Stimulated activated CD4-positive, alpha-beta T cell treated with anti-CD3 and anti-CD28 coated beads, TNF-alpha, amount 100 ng/mL, for 24 hours (primary cell): Measurements from ENCODE around the gene PPP1R3A.

Experiments used
- DNase-seq, 3 experiments: peaks; one replicate each; pipeline ENCODE4 v3.0.0-alpha.2; 2020; ENCODE audit warnings: low read depth in 3 of 3

The PPP1R3A gene

DNA sequence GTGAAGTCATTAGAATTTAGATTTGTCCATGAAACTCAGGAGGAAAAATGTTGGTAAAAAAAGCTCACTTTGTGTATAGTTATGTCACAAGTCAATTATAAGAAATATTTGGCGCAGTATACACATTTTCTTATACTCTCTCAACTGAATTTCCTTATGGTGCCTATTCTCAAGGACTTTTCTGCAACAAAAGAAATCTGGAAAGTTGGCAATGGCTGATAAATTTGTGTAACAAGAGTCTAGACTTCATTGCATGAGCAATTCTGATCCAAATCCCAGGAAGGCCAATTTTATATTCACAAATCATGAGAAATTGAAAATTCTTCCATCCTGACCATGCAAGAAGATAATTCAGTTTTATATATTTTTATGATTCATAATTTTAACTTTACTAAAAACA, 35.7 kb downstream of the PPP1R3A start:
- DNase-seq = no peak

DNA sequence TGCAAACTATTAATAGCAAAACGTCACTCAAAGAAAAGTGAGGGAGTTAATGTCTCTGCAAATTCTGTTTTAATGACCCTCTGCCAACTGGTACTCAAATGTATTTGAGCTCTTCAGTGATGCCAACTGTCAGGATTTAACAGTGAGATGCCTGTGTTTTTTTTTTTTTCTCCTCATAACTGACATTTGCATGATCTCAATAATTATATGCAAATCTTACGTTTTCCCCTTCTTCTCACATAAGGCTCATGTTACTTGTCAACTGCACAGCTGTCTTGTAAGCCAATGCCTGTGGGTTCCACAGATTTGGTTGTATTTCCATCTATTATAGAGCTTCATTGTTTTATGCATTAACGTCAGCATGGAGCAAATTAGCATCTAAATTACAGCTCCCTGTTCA, 38.2 kb downstream of the PPP1R3A start:
- DNase-seq = no peak

DNA sequence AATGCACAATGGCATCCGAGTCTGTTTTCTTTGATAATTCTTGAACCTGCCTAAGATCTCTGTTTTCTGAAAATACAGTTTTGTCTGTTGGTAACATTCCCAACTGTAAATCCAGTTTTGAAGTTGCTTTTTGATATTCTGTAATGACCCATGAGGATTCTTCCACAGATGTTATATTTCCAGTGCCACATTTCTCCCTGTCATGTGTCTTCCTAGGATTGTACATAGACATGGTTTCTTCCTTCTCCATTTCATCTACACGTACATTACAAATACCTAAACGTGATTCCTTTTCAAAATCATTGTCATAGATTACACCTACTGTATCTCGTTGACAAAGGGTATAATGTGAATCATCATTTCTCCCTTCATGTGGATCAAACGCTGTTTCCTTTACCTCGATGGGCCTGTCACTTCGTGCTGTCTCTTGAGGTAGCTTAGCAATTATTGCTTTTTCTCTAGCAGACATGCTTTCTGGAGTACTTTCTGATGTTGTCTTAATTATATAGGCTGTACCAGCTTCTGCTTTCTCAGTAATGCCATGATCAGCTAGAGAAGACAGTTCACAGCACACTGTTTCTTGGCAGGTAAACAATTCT, 40.3 kb downstream of the PPP1R3A start:
- no peak for DNase-seq

DNA sequence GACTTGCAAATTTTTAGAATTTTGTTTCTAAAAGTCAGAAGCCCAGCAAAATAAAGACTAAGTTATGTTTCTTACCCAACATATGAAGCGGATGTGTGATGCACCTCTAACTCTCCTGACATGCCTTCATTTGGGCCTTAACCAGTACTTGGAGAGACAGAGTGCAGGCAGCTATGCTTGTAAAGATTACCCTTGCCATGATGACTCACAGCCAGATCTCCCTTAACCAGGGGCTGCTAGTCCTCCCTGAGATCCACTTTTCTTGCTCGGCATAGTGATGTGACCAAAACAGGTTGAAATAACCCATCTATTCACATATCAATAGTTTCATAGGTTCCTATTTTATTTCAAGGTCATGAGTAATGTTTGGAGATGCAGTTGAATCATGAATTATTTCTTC, 43.6 kb downstream of the PPP1R3A start:
- no peak for DNase-seq

DNA sequence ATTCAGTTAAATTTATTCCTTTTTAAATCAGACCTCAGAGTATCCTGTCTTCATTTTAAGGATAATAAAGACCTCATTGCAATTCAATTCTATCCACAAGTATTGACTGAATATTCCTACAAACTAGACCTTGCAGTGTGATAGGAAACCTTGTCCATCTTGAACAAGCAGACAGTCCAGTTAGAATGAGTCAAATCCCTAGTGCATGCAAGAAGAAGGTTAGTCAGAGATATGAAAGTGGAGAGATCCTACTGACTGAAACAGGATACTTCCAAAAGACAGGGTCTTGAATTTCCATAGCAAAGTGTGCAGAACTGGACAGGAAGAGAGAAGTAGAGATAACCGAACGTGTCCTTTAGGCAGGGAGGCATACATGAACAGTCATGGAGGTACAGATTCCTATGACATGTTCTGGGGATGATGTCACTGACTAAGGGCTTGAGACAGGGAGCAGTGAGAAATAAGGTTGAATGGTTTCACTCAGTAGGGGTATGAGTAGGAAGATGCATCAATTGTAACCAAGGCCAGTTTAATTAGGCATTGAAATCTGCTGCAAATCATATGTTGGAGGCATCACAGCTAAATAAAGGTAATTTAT, 45.2 kb downstream of the PPP1R3A start:
- no peak for DNase-seq

DNA sequence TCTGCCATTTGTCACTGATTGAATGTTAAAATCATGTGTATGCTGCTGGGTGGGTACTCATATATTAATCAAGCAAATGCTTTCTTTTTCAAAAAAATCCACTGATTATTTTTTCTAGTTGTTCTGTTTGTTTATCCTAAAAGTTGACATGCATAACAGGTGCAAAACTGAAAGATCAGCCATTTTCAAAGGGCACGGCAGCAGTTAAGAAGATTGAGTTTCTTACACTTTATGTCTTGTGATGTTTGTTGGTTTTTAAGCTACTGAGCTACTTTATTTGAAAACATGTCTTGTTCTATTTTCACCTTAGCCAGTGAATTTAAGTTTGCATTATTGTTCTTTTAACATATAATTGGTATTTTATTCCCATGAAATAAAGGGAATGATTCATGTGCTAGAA, 45.8 kb downstream of the PPP1R3A start:
- DNase-seq = no peak

DNA sequence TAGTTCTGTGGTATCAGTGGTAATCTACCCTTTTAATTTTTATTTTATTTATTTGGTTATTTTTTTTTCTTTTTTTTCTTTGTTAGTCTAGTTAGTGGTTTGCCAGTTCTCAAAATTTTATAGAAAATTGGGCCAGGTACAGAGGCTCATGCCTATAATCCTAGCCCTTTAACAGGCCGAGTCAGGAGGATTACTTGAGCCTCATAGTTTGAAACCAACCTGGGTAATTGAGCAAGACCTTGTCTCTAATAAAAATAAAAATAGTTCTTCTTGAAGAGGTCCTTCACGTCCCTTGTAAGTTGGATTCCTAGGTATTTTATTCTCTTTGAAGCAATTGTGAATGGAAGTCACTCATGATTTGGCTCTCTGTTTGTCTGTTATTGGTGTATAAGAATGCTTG, 51.5 kb downstream of the PPP1R3A start:
- DNase-seq = no peak

DNA sequence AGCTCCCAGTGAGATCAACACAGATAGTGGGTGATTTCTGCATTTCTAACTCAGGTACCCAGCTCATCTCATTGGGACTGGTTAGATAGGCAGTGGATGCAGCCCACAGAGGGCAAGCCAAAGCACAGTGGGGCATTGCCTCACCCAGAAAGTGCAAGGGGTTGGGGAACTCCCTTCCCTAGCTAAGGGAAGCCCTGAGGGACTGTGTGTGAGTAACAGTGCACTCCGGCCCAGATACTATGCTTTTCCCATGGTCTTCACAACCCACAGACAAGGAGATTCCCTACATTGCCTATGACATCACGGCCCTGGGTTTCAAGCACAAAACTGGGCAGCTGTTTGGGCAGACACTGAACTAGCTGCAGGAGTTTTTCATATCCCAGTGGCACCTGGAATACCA, 62.8 kb downstream of the PPP1R3A start:
- DNase-seq = no peak

DNA sequence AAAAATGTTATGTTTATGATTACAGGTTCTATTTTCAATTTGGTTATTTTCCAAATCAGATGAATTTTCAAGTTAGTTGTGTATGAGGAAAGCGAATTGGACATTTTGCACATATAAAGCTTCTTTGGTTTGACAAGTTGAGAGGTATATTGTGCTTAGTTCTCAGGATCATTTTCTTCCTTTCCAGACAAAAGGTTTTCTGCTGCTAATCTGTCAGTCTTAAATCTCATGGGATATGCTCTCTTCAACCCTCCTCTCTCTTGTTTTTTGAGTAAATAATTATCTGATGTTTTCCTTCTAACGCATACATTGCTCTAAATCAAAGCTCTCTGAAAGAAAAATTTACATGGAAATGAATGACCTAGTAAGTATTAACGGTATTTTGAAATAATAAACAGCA, 77.9 kb downstream of the PPP1R3A start:
- DNase-seq = no peak

DNA sequence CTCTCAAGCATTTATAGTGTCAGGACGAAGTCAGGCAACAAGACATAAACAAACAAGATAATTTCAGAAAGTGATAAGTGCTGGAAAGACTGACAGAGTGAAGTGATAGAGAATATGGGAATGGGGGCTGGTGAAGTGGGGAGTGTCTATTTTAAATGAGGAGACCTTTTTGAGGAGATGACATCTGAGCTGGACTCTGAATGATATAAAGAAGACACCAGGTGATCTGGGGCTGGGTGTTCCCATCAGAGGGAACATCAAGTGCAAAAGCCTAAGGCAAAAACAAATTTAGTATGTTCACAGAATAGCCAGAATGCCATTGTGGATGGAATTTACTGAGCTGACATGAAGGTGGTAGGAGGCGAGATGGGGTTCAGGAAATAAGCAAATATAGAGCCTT, 83.4 kb downstream of the PPP1R3A start:
- DNase-seq = no peak

DNA sequence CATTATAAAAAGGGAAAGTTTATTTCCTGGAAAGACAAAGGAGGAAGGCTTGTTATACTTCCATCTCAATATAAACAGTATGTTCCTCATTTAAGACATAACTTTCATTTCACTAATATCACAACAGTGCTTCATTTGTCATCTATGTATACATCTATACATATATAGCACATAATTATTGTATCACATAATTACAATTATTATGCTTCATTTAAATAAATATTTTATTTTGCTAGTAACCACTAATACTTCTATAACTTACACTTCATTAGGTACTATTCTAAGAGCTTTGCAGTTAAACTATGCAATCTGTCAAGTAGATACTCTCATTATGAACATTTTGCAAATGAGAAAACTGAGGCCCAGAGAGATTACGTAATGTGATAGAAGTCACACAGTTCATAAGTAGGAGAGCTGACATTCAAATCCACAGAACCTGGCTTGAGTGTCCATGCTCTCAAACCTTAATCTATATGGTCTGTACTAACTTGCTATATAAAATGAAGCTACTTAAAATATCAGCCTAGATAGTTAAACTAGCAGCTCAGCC, 86.5 kb downstream of the PPP1R3A start:
- DNase-seq = no peak

DNA sequence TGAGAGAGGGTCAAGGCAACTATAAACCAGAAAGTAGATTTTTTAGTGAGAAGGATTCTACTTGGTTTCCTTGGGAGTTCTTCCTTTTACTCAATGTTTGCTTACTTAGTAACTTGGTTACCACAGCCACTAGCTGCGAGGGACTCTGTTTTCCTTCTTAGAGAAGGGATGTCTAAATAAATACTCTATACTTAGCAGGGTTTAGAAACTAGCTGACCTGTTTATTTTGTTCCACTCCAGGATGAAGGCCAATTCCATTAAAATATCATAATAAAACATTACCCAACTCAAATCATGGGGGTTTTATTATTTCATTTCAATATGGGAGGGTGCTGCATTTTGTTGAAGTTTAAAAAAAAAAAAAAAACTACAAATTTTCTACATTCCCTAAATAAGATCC, 87.3 kb downstream of the PPP1R3A start:
- DNase-seq = no peak

DNA sequence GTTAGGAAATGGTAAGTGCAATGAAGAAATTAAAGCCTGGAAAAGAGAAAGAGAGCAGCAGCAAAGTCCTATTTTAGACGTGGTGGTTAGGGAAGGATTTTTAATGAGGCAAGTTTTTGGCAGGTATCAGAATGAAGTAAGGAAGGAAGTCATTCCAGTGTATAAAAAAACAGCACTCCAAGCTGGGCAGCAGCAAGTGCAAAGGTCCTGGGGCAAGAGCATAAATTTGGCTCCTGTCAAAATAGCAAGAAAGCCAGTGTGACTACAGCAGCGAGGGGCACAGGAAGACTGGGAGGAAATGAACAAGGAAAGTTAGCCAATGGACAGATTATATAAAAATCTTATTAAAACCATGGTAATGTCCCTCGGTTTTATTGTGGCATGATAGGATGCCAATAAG, 90.2 kb downstream of the PPP1R3A start:
- DNase-seq = no peak
